ENCODE measurements around the gene AGAP1. TPM values are rescaled to one million over a fixed set of nuclear protein-coding genes. Genes with fewer than 3 reads are reported as not detected.

Gene AGAP1
- total RNA-seq, 1 donor from 2014 or later = 3.8 TPM

- no peak for DNase-seq
- intact Hi-C loops (cut with micrococcal nuclease) = no loop called here
- H3K4me1 Mint-ChIP-seq = no peaks in the 10 kb centered on the region
- H3K27ac Mint-ChIP-seq = no peak overlapping the region
- H3K27me3 Mint-ChIP-seq = peaks cover 15% of the 10 kb centered on the region
- H3K9me3 Mint-ChIP-seq = no peaks in the 10 kb centered on the region
- no peaks in the 10 kb centered on the region for H3K36me3 Mint-ChIP-seq (ENCODE audit: low read depth)
- H3K4me3 Mint-ChIP-seq = no peak overlapping the region
Measured at GRCh38 chr2:235957251-235957650, 463.4 kb downstream of the AGAP1 start.

GRCh38 chr2:235958221-235958930, 464.5 kb downstream of the AGAP1 start:
- Mint-ChIP-seq H3K36me3 (ENCODE audit: low read depth) (no peaks in the 10 kb centered on the region), H3K27me3 (peaks cover 11% of the 10 kb centered on the region), H3K9me3 (no peaks in the 10 kb centered on the region), H3K4me3 (no peak overlapping the region), H3K27ac (no peak overlapping the region), H3K4me1 (no peaks in the 10 kb centered on the region)
- intact Hi-C loops (cut with micrococcal nuclease) = no loop called here
- DNase-seq = no peak

GRCh38 chr2:235958931-235959410, 465.1 kb downstream of the AGAP1 start:
- no peaks in the 10 kb centered on the region for H3K9me3 Mint-ChIP-seq
- no peak overlapping the region for H3K27ac Mint-ChIP-seq
- no peak for DNase-seq
- H3K4me1 Mint-ChIP-seq = no peaks in the 10 kb centered on the region
- H3K27me3 Mint-ChIP-seq = peaks cover 8% of the 10 kb centered on the region
- H3K36me3 Mint-ChIP-seq (ENCODE audit: low read depth) = no peaks in the 10 kb centered on the region
- no peak overlapping the region for H3K4me3 Mint-ChIP-seq
- intact Hi-C loops (cut with micrococcal nuclease) = no loop called here

GRCh38 chr2:235960011-235960715, 466.3 kb downstream of the AGAP1 start:
- DNase-seq = no peak
- H3K27me3 Mint-ChIP-seq = peaks cover 2% of the 10 kb centered on the region
- H3K4me3 Mint-ChIP-seq = no peak overlapping the region
- intact Hi-C loops (cut with micrococcal nuclease) = no loop called here
- H3K36me3 Mint-ChIP-seq (ENCODE audit: low read depth) = no peaks in the 10 kb centered on the region
- H3K4me1 Mint-ChIP-seq = no peaks in the 10 kb centered on the region
- H3K9me3 Mint-ChIP-seq = no peaks in the 10 kb centered on the region
- H3K27ac Mint-ChIP-seq = no peak overlapping the region

GRCh38 chr2:235960716-235961640, 467.1 kb downstream of the AGAP1 start:
- intact Hi-C loops (cut with micrococcal nuclease) = no loop called here
- Mint-ChIP-seq H3K36me3 (ENCODE audit: low read depth) (no peaks in the 10 kb centered on the region), H3K4me3 (no peak overlapping the region), H3K27me3 (peaks cover 2% of the 10 kb centered on the region), H3K4me1 (no peaks in the 10 kb centered on the region), H3K27ac (no peak overlapping the region), H3K9me3 (no peaks in the 10 kb centered on the region)
- no peak for DNase-seq

DNA sequence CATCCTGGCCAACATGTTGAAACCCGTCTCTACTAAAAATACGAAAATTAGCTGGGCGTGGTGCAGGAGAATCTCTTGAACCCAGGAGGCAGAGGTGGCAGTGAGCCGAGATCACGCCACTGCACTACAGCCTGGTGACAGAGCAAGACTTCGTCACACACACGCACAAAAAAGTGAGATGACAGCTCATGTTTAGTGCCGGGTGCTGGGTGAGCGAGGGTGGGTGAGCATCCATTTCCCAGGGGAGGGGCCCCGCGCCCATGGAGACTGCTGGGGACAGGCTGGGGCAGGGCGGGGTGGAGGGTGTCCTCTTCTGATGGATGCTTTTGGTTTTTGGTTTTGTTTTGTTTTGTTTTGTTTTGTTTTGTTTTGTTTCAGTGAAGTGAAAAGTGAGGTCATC, 467.9 kb downstream of the AGAP1 start:
- Mint-ChIP-seq H3K27me3 (no peaks in the 10 kb centered on the region), H3K4me1 (no peaks in the 10 kb centered on the region), H3K27ac (no peak overlapping the region), H3K9me3 (no peaks in the 10 kb centered on the region), H3K4me3 (no peak overlapping the region), H3K36me3 (ENCODE audit: low read depth) (no peaks in the 10 kb centered on the region)
- intact Hi-C loops (cut with micrococcal nuclease) = no loop called here
- DNase-seq = no peak

DNA sequence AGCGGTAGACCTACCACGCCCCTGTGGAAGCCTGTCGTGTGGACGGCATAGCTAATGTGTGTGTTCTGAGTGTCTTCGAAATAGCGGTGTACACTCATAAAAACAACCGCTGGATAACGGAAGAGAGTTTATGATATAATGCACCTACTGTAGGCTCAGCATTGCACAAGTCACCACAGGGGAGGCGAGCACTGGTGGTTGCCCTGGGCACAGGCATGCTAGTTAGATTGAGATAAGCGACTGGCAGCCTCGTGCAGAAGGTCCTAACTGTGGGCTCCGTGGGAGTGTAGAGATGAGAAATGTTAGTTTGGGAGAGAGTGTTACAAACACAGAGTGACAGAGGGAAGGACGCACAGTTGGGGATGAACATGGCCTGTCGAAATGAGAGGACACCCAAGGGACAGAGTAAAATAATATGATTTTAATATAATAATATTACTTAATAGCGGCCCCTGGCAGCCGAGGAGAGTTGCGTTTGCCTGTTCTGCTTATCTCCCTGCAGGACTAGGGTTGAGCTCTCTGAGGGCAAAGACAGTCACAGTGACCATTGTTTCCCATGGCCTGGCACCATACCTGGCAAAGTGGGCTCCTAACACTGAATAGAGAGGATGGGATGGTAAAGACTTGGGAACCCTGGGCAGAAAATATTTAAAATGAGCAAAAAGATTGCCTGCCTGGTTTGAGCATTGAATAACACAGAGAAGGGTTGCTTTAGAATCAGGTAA, 470.2 kb downstream of the AGAP1 start:
- H3K9me3 Mint-ChIP-seq = no peaks in the 10 kb centered on the region
- H3K27ac Mint-ChIP-seq = no peak overlapping the region
- intact Hi-C loops (cut with micrococcal nuclease) = no loop called here
- no peak for DNase-seq
- H3K36me3 Mint-ChIP-seq (ENCODE audit: low read depth) = no peaks in the 10 kb centered on the region
- no peak overlapping the region for H3K4me3 Mint-ChIP-seq
- no peaks in the 10 kb centered on the region for H3K4me1 Mint-ChIP-seq
- no peaks in the 10 kb centered on the region for H3K27me3 Mint-ChIP-seq

DNA sequence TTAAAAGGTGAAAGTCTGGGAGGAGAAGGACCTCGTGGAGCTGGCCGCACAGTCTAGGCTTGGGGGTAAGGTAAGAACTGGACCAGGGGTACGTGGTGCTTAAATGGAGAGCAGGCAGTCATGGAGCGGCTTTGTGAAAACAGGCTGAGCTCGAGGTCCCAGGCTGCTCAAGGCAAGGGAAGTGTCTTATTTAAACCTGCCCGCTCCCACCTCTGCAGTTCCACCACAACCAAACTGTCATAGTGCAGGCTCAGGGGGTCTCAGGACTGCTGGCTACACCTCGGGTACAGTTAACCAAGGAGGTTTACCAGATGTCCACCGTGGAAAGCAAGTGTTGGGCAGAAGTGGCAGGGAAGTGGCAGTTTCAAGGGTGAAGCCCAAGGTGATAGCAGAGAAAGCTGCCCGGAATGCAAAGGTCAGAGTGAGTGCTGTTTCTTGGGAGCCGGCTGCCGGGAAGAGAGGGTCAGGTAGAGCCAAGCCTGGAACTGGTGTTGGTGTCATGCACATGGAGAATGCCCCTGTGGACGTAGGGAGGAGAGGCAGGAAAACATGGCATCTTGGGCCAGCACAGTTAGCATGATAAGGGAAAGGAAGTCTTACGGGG, 471.0 kb downstream of the AGAP1 start:
- no peaks in the 10 kb centered on the region for H3K4me1 Mint-ChIP-seq
- no peak for DNase-seq
- H3K9me3 Mint-ChIP-seq = no peaks in the 10 kb centered on the region
- no peaks in the 10 kb centered on the region for H3K36me3 Mint-ChIP-seq (ENCODE audit: low read depth)
- intact Hi-C loops (cut with micrococcal nuclease) = no loop called here
- H3K27ac Mint-ChIP-seq = no peak overlapping the region
- H3K4me3 Mint-ChIP-seq = no peak overlapping the region
- H3K27me3 Mint-ChIP-seq = no peaks in the 10 kb centered on the region

DNA sequence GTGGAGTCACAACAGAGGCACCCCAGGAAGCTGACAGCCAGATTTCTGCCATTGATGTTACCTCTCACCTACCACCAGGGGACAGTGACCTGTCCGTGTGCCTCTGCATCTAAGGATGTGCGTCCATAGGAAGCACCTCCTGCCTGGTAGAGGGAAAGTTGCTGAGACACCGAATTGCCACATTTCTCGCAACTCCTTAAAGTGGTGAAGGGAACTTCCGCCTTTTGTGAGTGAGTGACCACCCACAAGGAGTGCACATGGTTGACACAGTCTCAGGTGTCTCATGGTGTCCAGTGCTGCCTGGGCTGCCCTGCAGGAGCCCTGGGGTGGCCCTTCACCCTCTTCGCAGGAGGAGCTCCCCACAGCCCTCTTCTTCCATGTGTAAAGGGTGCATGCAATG, 472.6 kb downstream of the AGAP1 start:
- Mint-ChIP-seq H3K27me3 (no peaks in the 10 kb centered on the region), H3K27ac (no peak overlapping the region), H3K4me3 (no peak overlapping the region), H3K9me3 (no peaks in the 10 kb centered on the region), H3K4me1 (no peaks in the 10 kb centered on the region), H3K36me3 (ENCODE audit: low read depth) (no peaks in the 10 kb centered on the region)
- no peak for DNase-seq
- intact Hi-C loops (cut with micrococcal nuclease) = no loop called here

- DNase-seq = no peak
- no peaks in the 10 kb centered on the region for H3K36me3 Mint-ChIP-seq (ENCODE audit: low read depth)
- H3K4me3 Mint-ChIP-seq = no peak overlapping the region
- intact Hi-C loops (cut with micrococcal nuclease) = no loop called here
- H3K4me1 Mint-ChIP-seq = no peaks in the 10 kb centered on the region
- no peaks in the 10 kb centered on the region for H3K27me3 Mint-ChIP-seq
- H3K27ac Mint-ChIP-seq = no peak overlapping the region
- no peaks in the 10 kb centered on the region for H3K9me3 Mint-ChIP-seq
Measured at GRCh38 chr2:235966932-235967757, 473.3 kb downstream of the AGAP1 start.

DNA sequence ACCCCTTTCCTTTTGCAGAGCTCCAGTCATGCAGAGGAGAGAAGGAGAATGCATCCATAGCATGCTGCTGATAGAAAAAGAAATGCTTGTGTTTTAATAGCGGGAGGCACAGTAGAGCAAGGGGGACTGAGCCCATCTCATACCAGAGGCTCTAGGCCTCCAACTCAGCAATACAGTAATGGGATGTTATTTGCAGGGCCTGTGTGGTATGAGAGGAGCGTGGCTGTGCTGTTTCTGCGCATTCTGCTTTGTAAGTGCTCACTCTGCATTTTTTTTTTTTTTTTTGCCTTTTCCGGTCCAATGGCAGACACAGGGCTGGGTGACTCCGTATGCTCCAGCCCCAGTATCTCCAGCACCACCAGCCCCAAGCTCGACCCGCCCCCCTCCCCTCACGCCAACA, 474.3 kb downstream of the AGAP1 start:
- H3K4me3 Mint-ChIP-seq = no peak overlapping the region
- no peak for DNase-seq
- intact Hi-C loops (cut with micrococcal nuclease) = no loop called here
- no peaks in the 10 kb centered on the region for H3K36me3 Mint-ChIP-seq (ENCODE audit: low read depth)
- no peak overlapping the region for H3K27ac Mint-ChIP-seq
- H3K4me1 Mint-ChIP-seq = no peaks in the 10 kb centered on the region
- H3K27me3 Mint-ChIP-seq = no peaks in the 10 kb centered on the region
- no peaks in the 10 kb centered on the region for H3K9me3 Mint-ChIP-seq

- Mint-ChIP-seq H3K36me3 (ENCODE audit: low read depth) (no peaks in the 10 kb centered on the region), H3K27me3 (no peaks in the 10 kb centered on the region), H3K27ac (no peak overlapping the region), H3K4me1 (no peaks in the 10 kb centered on the region), H3K9me3 (no peaks in the 10 kb centered on the region), H3K4me3 (no peak overlapping the region)
- intact Hi-C loops (cut with micrococcal nuclease) = no loop called here
- DNase-seq = no peak
Measured at GRCh38 chr2:235968616-235969324, 474.9 kb downstream of the AGAP1 start.

Data from activated CD4-positive, alpha-beta T cell treated with anti-CD3 and anti-CD28 coated beads, Interleukin-2, amount 10 ng/mL, durations not matched to agents 24 days and 14 days (primary cell).